T1000 (cell line): ENCODE measurements around the gene LRRC58.

ENCODE experiments used
- DNase-seq: peaks from one replicate; lab custom pipeline; 2025; ENCODE audit warnings: mixed read lengths; lab: John Stamatoyannopoulos, UW

LRRC58 gene

DNA sequence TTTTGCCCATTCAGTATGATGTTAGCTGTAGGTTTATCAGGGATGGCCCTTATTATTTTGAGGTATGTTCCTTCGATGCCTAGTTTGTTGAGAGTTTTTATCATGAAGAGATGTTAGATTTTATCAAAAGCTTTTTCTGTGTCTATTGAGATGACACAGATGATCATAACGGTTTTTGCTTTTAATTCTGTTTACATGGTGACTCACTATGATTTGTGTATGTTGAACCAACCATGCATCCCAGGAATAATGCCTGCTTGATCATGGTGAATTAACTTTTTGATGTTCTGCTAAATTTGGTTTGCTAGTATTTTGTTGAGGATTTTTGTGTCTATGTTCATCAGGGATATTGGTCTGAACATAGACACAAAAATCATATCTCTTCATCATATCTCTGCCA lies 72.4 kb downstream of the LRRC58 start:
- no peak for DNase-seq

DNA sequence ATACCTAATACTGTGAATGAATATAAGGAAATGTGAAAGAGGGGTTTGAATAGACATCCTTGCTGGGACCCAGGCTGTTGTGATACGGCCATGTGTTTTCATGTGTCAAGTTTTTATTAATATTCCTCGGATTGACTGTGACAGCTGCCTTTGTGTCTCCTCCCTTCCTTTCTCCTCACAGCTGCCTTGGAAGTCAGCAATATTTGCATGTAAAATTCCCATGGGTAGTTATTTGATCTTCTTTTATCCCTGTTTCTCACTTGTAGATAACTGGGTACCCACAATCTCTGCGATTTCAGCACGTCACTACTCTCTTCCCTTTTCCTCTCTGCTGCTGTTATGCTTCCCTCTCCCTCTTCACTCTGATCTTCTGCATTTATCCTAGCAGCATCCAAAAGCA lies 73.5 kb downstream of the LRRC58 start:
- DNase-seq: no peak

DNA sequence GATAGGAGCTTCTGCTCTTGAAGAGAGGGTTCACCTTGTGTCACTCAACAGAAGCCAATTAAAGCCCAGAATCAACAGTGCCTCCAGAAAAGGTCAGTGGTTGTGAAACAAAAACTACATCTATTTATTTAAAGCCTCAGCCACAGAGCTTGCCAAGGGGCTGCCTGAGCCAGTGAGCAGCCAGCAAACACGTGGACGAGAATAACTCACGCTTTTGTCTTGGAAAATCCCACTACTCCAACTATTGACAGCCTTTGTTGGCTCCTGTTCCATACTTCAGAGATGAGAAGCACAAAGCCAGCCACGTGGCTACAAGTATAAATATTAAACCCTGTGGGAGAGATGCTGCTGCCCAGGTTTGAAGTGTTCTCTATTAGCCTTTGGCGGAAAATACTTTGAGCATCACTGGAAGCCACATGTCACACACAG lies 74.4 kb downstream of the LRRC58 start:
- DNase-seq: no peak
